Neuronal stem cell (in vitro differentiated cells): ENCODE results near the gene KRTAP5-2.

Experiments
- DNase-seq: peaks from one replicate; pipeline ENCODE4 v3.0.0-alpha.2; 2013; ENCODE audit warnings: low spot score
- H2AFZ ChIP-seq: one replicate; pipeline ENCODE4 v1.6.1; 2013; ENCODE audit warnings: mild to moderate bottlenecking, low read length, inconsistent platforms
- H2AK5ac ChIP-seq: 2 replicates; pipeline ENCODE4 v1.6.1; 2013; ENCODE audit warnings: low read depth, mild to moderate bottlenecking, inconsistent platforms, low read length, moderate library complexity, mixed read lengths
- H2BK120ac ChIP-seq: 2 replicates; pipeline ENCODE4 v1.6.1; 2013; ENCODE audit warnings: low read depth, mild to moderate bottlenecking, inconsistent platforms, low read length, moderate library complexity, mixed read lengths
- H2BK12ac ChIP-seq: one replicate; pipeline ENCODE4 v1.6.1; 2013; ENCODE audit warnings: low read length, inconsistent platforms
- H2BK15ac ChIP-seq: 2 replicates; pipeline ENCODE4 v1.6.1; 2013; ENCODE audit warnings: mild to moderate bottlenecking, low read length, inconsistent platforms, mixed read lengths
- H2BK5ac ChIP-seq: one replicate; pipeline ENCODE4 v1.6.1; 2013; ENCODE audit warnings: inconsistent platforms, mild to moderate bottlenecking, low read length, moderate library complexity
- H3K14ac ChIP-seq: one replicate; pipeline ENCODE4 v1.6.1; 2013; ENCODE audit warnings: low read length, inconsistent platforms
- H3K18ac ChIP-seq: 2 replicates; pipeline ENCODE4 v1.6.1; 2013; ENCODE audit warnings: low read length, inconsistent platforms
- H3K23ac ChIP-seq: 2 replicates; pipeline ENCODE4 v1.6.1; 2013; ENCODE audit warnings: low read depth, mild to moderate bottlenecking, mixed read lengths, low read length, inconsistent platforms; ENCODE audit not compliant: poor library complexity
- H3K27ac ChIP-seq: replicated peaks from 3 replicates; pipeline ENCODE4 v1.5.1; 2013; ENCODE audit warnings: low read length, inconsistent platforms
- H3K27me3 ChIP-seq, 3 experiments: 2 replicates each; pipeline ENCODE4 v1.6.1; 2013; ENCODE audit warnings: low read length in 3 of 3, mild to moderate bottlenecking in 2 of 3, inconsistent platforms in 1 of 3, low read depth in 1 of 3, mixed read lengths in 1 of 3, moderate library complexity in 1 of 3; ENCODE audit not compliant: control insufficient read depth in 3 of 3, insufficient read depth in 3 of 3
- H3K36me3 ChIP-seq, 2 donors: replicated peaks in 1 of 2; 2 replicates each; pipeline ENCODE4 v1.6.1; 2013; ENCODE audit warnings: low read length in 2 of 2; ENCODE audit not compliant: control insufficient read depth in 2 of 2, insufficient read depth in 2 of 2
- H3K4ac ChIP-seq: 2 replicates; pipeline ENCODE4 v1.6.1; 2013; ENCODE audit warnings: inconsistent platforms, mild to moderate bottlenecking, low read length, moderate library complexity
- H3K4me1 ChIP-seq, 2 donors: 1 replicate in 1 of 2; 2 replicates in 1 of 2; pipeline ENCODE4 v1.6.1; 2013; ENCODE audit warnings: low read length in 2 of 2, low read depth in 1 of 2; ENCODE audit not compliant: control insufficient read depth in 2 of 2, insufficient read depth in 1 of 2
- H3K4me2 ChIP-seq: one replicate; pipeline ENCODE4 v1.6.1; 2013; ENCODE audit warnings: mild to moderate bottlenecking, low read length, inconsistent platforms; ENCODE audit not compliant: insufficient read depth, poor library complexity, severe bottlenecking
- H3K4me3 ChIP-seq, 2 donors: 2 replicates each; pipeline ENCODE4 v1.5.1; 2013; ENCODE audit warnings: low read length in 2 of 2, mild to moderate bottlenecking in 2 of 2, inconsistent platforms in 1 of 2, moderate library complexity in 1 of 2
- H3K79me1 ChIP-seq: one replicate; pipeline ENCODE4 v1.6.1; 2013; ENCODE audit warnings: low read depth, mild to moderate bottlenecking, inconsistent platforms, low read length, moderate library complexity
- H3K9ac ChIP-seq: one replicate; pipeline ENCODE4 v1.6.1; 2013; ENCODE audit warnings: mild to moderate bottlenecking, low read depth, low read length, inconsistent platforms; ENCODE audit not compliant: poor library complexity
- H3K9me3 ChIP-seq, 2 donors: replicated peaks in 1 of 2; 2 replicates each; pipeline versions ENCODE3 to v1.6.1; 2013; ENCODE audit warnings: low read length in 2 of 2, mild to moderate bottlenecking in 2 of 2, inconsistent platforms in 1 of 2, low read depth in 1 of 2, mixed read lengths in 1 of 2, moderate library complexity in 1 of 2; ENCODE audit not compliant: control insufficient read depth in 2 of 2, insufficient read depth in 1 of 2
- H4K8ac ChIP-seq: one replicate; pipeline ENCODE4 v1.6.1; 2013; ENCODE audit warnings: low read depth, mild to moderate bottlenecking, inconsistent platforms, low read length, moderate library complexity
- H4K91ac ChIP-seq: one replicate; pipeline ENCODE4 v1.6.1; 2013; ENCODE audit warnings: low read length, low read depth, mild to moderate bottlenecking, inconsistent platforms; ENCODE audit not compliant: poor library complexity
- WGBS, 2 donors: extraction: QIAGEN DNeasy Blood & Tissue Kit; methylation state at CpG; one replicate each; pipeline ENCODE4 v1.1.7; 2013; ENCODE audit warnings: missing lambda C conversion rate in 2 of 2, mixed read lengths in 1 of 2; ENCODE audit not compliant: insufficient read length in 2 of 2, insufficient replicate concordance in 1 of 2; ENCODE audit errors: extremely low coverage in 2 of 2; 5-methylcytosine and 5-hydroxymethylcytosine counted together

KRTAP5-2 gene

DNA sequence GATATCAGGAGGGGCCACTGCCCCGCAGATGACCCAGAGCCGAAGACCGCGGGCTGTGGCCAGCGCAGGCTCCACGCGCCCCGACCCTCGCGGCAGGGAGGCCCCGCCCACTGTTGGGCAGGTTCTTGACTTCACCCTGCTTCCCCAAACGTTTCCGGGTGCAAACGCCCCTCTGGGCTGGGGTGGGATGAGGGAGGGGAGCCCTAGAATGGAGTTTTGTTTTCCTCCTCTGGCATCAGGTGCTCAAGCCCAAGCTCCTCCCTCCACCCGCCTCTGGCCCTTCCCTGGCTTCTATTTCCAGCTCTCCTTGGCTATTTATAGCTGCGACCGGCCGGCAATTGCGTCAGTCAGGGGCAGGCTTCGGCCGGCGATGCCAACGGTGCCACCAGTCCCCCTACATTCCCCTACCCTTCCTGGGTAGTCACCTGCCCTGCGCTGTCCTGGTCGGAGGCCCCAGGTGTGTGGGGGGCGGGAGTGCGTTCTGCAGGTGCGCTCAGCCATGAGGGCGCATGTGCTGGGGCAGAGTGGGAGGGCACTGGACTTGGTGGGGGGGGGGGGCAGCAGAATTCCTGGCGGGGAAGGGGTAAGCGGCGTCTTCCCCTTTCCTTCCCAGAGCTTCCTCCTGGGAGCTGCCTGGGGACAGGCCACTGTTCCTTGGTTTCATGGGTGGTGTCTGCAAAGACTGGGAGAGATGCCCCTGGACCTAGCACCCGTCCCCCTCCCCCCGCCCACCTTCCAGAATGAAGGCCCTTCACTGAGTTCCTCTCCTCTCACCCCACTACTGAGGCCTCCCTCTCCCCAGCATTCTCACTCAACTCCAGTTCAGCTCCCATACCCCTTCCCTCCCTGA lies 49.6 kb downstream of the KRTAP5-2 start:
- H2BK5ac ChIP-seq: no peak overlapping the region
- peak overlapping the region; percentile 87 for H3K18ac ChIP-seq
- peak overlapping the region in 1 of 2 donors; percentile 63 for H3K4me3 ChIP-seq
- H3K9ac ChIP-seq: peak overlapping the region; percentile 12
- H3K79me1 ChIP-seq: no peaks in the 10 kb centered on the region
- H3K36me3 ChIP-seq: no peaks in the 10 kb centered on the region
- peak overlapping the region; percentile 73 for H2BK12ac ChIP-seq
- no peak overlapping the region for H3K4ac ChIP-seq
- H2AK5ac ChIP-seq: peak overlapping the region; percentile 97
- H3K14ac ChIP-seq: peak overlapping the region; percentile 82
- H4K8ac ChIP-seq: no peak overlapping the region
- no peaks in the 10 kb centered on the region for H3K9me3 ChIP-seq
- WGBS, 2 donors: no CpG with 5 or more reads among the region's 34 CpGs
- H3K4me1 ChIP-seq: peaks cover 0 to 6% of the 10 kb centered on the region in 2 donors
- H3K4me2 ChIP-seq: peak overlapping the region; percentile 31
- H2BK15ac ChIP-seq: no peak overlapping the region
- no peak overlapping the region for H4K91ac ChIP-seq
- no peak overlapping the region for H3K27ac ChIP-seq
- peaks cover 22 to 78% (median 63%) of the 10 kb centered on the region in 3 experiments for H3K27me3 ChIP-seq
- peak overlapping the region; percentile 43 for H3K23ac ChIP-seq
- no peak for DNase-seq
- H2BK120ac ChIP-seq: no peak overlapping the region
- H2AFZ ChIP-seq: no peak overlapping the region

DNA sequence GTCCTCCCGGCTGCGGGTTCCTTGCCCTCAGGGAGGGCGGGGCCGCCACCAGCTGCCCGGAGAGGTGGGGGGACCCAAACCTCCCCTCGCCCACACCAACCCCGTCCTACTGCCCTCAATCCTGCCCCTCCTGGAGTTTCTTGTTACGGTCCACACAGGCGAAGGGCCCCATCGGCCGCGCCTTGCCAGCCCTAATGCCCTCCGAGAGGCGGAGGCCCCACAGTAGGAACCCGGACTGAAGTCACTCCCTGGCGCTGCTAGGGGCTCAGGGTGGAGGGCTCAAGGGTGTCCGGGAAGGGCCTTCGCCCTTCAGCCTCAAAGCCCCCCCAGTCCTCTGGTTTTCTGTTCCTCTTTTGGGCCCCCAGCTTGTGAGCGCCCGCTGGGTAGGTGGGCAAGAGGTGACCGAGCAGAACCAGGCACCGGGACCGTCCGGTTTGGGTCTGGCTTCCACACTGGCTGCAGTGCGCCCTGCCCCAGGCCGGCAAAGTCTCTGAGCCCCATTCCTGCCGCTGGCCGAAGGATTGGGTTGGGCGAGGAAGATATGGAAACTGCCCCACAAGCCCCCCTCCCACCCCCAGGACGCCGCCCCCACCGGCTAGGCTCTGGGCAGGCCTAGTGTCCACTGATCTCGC lies 50.5 kb downstream of the KRTAP5-2 start:
- Histone ChIP-seq H4K8ac (no peak overlapping the region), H2BK120ac (no peak overlapping the region), H2BK15ac (peak overlapping the region; percentile 67), H2BK12ac (peak overlapping the region; percentile 58), H3K27me3 (peaks cover 22 to 78% (median 62%) of the 10 kb centered on the region in 3 experiments), H2AK5ac (peak overlapping the region; percentile 97), H3K23ac (no peak overlapping the region), H2BK5ac (no peak overlapping the region), H3K27ac (no peak overlapping the region), H3K14ac (no peak overlapping the region), H4K91ac (no peak overlapping the region), H3K36me3 (no peaks in the 10 kb centered on the region), H3K9ac (no peak overlapping the region), H3K4ac (peak overlapping the region; percentile 53), H2AFZ (no peak overlapping the region), H3K79me1 (no peaks in the 10 kb centered on the region), H3K4me2 (peak overlapping the region; percentile 96), H3K18ac (peak overlapping the region; percentile 85), H3K9me3 (no peaks in the 10 kb centered on the region), H3K4me1 (peaks cover 0 to 6% of the 10 kb centered on the region in 2 donors), H3K4me3 (peak overlapping the region in 1 of 2 donors; percentile 78)
- no CpG with 5 or more reads among the region's 33 CpGs for whole genome bisulfite sequencing, 2 donors
- no peak for DNase-seq
